Measurements from ENCODE around the gene CASP7.

The CASP7 gene

DNA sequence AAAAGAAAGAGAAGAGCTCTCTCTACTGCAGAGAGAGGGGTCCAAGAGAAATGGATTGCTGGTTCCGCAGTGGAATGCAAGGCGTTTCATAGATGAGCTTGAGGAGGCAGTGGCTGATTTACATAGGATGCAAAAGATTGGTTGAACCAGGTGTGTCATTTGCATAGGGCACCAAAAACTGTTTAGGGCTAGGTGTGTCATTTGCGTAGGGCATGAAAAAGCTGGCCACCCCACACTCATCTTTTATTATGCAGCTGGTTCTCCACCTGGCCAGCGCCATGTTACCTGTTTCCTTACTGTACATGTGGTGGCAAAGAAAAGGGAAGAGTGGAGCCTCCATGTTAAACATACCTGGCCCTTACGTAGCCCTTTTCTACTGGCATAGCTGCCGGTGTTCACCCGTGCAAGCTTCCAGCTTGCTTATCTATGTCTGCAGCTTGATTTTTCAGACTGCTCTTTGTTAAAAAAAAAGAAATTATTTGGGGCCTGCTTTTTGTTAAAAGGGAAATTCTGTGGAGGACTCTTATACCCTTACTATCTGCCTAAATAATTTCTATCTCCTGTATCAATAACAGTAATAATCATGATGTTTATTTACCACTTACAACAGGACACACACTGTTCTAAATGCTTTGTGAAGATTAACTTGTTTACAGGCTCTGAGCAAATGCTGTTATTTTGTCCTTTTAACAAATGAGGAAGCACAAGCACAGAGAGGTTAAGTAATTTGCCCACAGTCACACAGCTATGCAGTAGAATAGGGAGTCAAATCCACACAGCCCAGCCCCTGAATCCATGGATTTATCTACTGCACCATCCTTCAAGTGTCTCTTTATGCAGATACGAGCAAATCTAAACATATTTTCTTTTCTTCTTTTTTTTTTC lies 33.3 kb downstream of the CASP7 start:
- no peak for DNase-seq

DNA sequence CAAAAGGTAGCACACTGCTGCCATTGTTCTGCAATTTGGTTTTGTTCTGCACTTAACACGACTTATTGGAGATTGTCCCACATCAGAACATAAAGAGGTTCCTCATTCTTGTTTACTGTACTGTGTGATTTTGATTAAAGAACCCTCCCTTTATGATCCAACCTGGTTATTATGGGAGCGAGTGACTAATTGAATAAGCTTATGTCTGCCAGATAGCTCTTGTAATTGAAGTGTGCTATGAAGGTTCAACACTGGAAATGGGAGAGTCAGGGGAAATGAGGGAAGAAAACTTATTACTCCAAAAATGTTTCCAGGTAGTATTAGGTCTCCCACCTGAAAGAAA lies 33.9 kb downstream of the CASP7 start:
- DNase-seq: no peak

DNA sequence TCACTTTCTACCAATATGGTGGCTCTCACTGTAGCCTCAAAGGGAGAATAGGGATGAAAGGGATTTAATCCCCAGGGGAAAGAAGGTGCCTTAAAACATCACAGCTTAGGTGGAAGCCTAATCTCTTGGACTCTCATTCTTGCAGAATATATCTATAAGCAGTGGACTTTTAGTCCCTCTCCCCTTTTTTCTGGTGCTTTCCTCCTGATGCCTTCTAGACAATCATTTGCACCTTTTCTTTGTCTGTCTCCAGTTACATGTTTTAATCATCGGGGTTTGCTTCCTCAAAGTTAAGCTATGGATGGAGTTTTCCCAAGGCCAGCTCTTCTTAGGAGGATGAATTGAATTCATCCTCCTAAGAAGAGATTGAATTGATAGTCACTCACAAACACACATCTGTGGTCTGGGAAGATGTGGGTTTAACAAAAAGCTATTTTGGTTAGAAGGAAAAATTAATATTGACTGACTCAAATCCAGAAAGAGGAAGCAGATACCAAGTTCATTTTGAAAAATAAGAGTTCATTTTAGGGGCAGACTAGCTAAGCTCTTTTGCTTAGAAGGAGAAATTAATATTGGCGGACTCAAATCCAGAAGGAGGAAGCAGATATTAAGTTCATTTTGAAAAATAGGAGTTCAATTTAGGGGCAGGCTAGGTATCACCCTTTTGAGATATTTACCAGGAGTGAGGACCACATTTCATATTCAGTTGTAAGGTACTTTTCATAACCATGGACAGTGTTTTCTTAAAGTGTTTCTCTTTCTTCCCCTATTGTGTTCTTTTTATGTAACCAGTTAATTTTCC lies 36.6 kb downstream of the CASP7 start:
- no peak for DNase-seq

DNA sequence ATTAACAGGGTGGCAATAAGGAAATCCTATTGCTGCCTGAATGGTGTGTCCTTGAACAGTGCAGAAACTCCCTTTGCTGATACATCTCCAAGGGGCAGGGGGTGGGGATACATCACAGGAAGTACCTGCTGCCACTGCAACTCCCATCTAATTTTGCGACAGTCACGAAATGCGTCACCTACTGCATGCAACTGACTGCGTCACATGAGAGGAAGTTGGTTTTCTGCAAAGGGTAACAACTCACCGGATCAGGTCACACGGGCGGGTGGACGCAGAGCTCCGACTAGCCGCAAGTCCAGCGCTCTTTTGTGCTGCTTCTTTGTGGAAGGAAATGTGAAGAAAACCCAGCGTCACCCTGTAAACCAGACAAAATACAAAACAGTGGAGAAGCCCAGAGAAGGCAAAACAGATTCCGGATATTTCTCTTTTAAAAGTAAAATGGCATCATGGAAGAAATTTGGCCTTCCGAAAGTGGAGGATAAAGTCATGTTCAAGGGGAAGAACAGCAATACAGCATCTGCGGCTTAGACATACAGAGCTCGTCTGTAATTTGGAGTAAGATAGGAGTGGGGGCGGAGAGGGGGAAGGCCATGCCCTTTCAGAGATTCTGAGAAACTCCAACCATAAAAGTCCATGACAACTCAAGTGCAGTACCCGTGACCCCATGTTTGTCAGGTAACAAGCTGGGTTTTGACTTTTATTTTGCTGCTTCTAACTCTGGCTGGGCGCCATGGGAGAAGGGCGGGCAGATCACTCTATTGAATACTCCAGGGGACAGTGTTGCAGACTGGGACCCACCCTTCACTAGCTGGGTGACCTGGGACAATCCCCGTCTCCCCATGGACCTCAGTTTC lies 39.5 kb downstream of the CASP7 start:
- DNase-seq: no peak

DNA sequence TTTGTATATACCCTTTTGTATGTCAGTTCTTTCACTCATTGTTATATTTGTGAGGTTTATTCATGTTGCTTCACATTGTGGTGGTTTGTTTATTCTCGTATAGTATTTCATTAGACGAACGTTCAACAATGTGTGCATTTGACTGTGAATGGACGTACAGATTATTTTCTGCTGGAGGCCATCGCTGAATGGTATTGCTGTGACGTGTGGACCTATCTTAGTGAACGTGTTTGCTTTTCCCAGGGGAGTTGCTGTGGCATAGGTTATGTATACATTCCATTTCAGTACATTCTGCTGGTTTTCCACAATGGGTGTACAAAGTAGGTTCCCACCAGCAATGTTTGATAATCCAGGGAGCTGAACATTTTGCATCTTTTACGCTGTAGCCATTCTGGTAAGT lies 40.7 kb downstream of the CASP7 start:
- no peak for DNase-seq

DNA sequence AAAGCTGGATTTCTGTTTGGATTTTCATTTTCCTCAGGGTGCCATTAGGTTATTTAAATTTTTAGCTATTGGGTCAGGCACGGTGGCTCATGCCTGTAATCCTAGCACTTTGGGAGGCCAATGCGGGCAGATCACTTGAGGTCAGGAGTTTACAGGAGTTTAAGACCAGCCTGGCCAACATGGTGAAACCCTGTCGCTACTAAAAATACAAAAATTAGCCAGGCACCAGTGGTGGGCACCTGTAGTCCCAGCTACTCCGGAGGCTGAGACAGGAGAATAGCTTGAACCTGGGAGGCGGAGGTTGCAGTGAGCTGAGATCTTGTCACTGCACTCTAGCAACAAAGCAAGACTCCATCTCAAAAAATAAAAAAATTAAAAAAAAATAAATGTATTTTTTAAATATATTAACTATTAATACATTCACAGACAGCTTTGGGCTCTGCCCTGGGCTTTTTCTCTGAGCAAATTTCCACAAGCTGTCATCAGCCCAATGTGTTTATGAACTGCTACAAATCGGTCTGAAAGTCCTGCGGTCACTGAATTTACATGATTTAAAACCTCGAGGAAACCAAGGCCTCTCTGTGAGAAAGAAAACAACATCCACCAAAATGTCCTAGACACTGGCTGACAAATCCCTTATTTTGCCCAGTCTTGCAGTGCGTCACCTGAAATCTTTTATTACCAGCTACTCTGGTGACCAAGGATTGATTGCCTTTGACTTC lies 52.6 kb downstream of the CASP7 start:
- DNase-seq: no peak

DNA sequence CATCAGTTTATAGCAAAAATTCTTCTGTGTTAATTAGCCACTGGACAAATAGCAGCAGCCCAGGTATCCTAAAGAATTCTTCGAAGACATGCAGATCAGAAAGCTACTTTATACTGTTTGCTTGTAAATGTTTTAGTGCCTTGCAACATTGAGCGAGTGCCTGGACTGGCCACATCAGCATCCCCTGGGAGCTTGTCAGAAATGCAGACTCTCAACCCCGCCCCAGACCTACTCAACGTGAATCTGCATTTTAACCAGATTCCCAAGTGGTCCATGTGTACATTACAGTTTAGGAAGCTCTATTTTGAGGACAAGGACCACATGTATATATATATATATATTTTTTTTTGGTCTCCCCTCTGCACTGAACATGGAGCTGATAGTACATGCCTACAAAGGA lies 53.3 kb downstream of the CASP7 start:
- DNase-seq: no peak

DNA sequence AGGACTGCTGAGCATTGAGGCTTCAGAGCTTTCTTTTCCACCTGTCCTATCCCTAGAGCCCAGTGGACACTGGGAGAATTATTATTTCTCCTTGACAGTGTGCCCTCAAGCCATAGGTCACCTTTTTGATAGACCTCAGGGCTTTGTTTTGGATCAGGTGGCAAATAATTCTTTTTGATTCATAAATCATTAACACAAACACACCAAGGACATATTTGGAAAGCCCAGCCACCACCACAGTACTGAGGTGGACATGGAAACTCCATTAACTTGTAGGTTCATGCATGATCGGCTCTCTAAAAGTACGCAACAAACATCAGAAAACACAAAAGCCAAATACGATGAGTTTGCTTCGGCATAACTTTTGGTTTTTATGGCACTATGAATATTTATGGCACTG lies 53.9 kb downstream of the CASP7 start:
- no peak for DNase-seq

DNA sequence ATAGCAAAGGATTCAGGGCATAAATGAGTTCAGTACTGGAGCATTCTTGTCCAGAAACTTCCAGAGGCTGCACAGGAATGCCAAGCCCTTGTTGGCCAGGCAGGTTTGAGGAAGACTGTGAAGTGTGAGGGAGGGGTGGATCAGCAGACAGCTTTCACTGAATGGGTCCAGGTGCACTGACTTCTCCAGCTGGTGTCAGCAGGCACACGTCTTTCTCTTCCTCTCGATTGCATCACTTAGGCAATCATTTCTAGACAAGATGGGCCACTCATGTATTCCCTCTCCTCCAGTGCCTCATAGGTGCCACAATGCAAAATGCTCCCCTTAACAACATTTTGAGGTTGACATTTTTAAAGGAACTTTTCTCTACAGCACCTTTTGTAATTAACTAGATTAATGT lies 56.2 kb downstream of the CASP7 start:
- no peak for DNase-seq

DNA sequence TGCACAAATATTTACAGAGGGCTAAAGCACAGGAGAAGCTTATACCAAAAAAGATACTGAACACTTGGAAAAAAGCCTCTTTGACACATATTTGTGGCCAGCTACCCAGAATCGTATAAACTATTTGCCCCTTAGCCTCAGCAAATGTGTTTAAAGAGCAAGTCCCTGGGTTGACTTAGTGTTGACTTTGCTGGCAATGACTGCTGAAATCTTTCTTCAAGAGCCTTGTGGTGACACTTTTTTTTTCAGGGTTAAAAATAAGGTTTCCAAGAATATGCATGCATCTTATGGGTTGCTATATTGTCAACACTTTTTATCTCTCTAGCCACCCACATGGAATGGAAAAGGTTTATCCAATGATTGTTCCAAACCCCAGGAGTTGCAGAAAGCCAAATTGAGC lies 56.9 kb downstream of the CASP7 start:
- no peak for DNase-seq

DNA sequence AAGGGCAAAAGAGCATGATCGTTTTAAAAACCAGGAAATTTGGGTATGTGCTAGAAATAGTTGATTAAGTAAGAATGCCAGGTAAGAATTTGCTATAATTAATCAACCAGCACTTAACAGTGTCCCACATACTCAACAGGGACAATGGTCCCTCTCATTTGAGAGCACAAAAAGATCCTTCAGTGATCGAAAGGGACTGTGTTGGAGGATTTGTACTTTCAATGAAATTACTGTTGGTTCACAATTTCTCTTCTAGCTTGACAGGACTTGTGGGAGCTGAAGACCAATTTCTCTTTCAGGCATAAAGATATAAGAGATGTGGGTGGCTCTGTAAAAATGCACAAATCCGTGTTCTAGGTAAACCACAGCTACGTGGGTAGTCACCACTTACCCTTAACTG lies 59.3 kb downstream of the CASP7 start:
- no peak for DNase-seq

DNA sequence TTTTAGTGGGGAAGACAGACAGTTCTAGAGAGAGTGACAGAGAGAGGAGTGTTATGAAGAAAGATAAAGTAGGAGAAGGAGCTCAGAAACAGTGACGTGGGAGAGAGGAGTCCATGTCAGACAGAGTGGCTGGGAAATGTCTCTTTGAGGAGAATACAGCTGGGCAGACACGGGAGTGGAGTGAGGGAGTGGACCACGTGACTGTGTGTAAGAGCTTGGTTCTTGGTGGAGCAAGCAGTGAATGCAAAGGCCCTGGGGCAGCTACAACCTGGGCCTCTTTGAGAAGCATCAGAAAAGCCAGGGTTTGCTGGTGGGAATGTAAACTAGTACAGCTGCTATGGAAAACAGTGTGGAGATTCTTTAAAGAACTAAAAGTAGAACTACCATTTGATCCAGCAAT lies 59.9 kb downstream of the CASP7 start:
- no peak for DNase-seq

DNA sequence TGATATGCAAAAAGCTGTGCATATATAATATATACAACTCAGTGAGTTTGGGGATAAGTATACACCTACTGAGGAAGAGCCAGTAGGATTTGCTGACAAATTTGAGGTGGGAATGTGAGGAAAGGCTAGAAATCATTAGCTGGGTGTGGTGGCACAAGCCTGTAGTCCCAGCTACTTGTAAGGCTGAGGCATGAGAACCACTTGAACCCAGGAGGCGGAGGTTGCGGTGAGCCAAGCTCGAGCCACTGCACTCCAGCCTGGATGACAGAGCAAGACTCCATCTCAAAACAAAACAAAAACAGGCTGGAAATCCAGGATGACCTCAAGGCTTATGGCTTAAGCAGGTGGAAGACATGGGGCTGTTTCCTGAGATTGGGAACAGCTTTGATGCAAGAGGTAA lies 61.1 kb downstream of the CASP7 start:
- DNase-seq: no peak

DNA sequence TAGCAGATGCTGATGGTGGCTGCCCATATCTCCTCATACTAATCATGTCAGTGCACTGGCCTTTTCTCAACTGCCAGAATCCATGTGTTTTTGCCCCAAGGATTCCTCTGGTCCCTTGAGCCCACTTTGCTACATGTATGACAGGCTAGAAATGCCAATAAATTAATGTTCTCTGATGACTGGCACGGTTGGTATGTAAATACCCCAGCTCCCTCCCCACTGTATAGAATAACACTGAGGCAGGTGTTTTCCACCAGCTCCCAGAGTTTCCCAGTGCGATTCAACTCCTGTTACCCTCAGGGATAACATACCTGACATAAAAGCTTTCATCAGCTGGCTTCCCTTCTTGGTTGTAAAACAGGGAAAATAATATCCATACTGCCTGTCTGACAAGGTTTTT lies 62.8 kb downstream of the CASP7 start:
- DNase-seq: no peak

DNA sequence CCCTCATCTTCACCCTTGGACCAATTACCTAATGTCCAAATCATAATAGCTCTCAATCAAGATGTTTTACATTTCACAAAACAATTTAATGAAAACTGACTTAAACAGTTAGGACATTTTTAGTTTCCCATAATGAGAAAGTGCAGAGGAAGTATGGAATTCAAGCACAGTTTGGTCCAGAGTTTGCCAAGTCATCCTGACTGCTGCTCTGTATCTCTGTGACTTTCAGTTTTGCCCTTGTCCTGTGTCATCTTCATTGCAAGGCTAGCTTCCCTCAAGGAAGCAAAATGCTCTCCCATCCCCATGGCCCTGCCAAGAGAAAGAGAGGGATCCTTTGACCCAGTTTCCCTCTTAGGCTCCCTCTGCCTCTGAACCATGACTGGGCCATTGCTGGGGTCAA lies 63.9 kb downstream of the CASP7 start:
- no peak for DNase-seq

DNA sequence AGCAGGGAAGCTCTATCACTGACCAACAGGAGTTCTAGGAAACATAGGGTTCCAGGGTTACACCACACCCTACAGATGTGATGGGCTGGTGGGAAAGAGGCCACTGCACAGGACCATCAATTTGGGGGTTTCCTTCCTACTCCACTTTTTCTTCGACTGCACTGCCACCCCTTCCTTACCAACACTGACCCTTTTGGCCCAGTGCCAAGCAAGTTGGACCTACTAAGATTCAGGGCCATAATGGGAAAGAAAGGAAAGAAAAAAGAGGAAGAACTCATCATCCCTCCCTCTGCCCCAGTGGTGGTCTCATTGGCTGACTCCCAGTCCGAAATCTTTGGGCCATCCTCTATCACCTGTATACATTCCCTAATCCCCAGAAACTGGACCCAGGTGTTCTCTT lies 65.7 kb downstream of the CASP7 start:
- DNase-seq: no peak

DNA sequence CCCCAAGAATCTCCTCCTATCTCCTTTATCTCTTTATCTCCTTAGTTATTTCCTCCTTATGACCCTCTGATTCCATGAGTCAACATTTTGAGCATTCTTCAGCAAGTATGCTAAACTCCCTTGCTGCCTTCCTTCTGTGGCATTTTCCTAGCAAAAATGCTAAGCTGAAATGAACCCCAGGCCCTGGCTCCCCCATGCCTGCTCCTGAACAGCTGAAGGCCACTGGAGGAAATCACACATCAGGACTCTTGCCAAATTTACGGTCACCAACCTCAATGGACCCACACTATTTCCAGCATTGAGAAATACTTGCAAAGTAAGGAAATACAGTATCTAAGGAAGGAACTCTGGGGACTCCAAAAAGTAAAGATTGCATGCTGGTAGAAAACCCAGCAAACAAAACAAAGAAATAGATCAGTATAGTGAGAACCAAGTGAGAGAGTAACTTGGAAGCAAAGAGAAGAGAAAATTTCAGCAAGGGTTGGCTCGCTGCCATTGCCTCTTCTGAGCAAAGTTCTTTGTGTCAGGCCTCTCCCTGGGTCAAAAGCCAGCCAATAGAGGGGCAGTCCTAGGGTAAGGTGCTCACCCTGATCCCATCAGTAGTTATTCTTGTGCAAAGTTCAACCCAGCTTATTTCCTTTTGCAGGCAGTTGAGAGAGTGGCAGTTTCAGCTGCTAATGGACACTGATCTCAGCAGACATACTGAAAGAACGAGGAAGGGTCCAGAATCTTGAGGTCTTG lies 66.7 kb downstream of the CASP7 start:
- no peak for DNase-seq

DNA sequence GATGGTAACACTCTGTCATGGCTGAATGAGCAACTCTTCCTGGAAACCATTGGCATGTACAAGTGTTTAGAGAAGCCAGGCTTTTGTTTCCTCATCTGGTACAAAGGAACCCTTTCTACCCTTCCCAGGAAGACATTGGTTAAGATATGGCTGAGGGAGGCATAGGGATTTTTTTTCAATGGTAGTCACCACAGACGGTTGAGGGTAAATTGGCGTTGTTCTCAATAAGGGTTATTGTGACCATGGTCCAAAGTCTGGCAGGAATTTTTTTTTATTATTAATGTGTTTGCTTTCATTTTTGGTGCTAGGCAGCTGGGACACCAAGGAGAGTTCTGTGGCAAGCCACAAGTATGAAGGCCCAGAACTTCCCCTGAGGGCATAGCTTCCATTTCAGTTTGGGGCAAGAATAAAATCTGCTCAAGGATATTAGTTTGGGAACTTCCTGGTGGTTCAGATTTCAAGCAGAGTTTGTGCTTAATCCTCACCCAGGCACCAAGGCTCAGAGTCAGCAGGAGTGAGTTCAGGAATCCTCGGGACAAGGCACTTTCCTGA lies 71.5 kb downstream of the CASP7 start, which contains the start of gene PLEKHS1:
Gene PLEKHS1 (plus strand): TSS at position 502 of the 552 bp plus-strand sequence. CDS start 3,596 bp downstream, outside the sequence.
- no peak for DNase-seq

DNA sequence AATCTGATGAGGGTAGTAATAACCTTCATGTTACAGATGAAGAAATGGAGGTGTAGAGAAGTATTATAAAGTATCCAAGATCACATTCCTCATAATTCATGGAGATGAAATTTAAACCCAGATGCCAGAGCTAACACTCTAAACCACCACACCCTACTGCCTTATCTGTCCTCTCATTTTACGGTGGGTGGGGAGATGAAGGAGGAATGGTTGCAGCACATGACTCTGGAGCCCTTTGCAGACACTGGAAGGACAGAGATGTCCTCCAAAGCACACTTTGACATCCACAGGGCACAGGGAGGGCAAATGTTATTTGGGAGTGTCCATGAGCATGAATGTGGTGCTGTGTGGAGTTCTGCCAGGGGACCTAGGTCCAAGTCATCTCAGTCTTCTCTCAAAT lies 72.8 kb downstream of the CASP7 start:
- DNase-seq: no peak

DNA sequence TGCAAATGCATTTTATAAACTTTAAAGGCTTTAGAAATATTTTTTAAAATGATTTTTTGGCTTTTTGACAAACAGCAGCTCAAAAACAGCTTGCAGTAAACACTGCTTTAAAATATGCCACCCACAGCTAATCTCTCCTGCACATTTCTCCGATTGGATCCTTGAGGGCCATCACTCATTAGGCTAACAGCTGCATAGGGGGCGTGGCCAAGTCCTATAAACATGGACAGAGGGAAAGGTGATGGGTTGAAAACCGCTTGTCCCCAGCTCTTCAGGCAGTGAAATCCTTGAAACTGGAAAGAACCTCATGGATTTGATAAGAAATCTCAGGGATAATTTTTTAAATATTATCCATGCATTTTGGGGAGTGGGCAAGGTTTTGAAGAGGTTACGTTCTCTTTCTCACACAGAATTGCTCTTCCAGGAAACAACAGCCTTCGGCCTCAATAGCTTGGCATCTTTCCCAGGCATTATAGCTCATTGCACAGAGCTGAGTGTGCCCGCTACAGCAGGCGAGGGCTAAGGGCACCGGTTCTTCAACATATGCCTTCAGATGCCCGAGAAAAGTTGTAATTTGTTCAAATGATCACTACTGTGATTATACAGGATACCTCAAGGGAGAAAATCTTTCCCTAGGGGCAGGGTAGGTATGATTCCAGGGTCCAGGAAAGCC lies 73.4 kb downstream of the CASP7 start:
- no peak for DNase-seq

DNA sequence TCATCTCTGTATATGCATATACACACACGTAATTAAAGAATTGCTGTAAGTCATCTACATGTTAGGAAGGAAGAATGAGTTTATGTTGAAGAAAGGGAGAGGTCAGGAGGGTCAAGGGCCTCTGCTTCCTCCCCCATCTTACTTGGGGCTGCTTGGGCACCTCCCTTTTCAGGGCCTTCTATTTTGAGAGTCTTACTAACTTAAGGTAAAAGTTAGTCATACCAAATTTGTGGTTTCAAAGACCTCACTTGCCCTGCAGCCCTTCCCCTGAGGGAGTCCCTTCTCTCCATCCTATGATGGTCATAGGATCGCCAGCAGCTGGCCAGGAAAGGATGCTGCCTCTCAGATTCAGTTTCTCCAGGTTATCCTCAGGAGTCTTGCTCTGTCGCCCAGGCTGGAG lies 74.4 kb downstream of the CASP7 start:
- DNase-seq: no peak

Data from activated CD4-positive, alpha-beta T cell treated with anti-CD3 and anti-CD28 coated beads for 48 hours (primary cell).